Endothelial cell of umbilical vein (primary cell): Measurements from ENCODE around the gene DDX59. TPM values are rescaled to one million over a fixed set of nuclear protein-coding genes. Genes with fewer than 3 reads are reported as not detected.

Experiments
- Bru-seq: library from RNA; stranded (reverse); fragments of 400-500 nt; gene quantifications from one replicate; lab custom pipeline; 2021; lab: Mats Ljungman, UMichigan
- BruChase-seq, 2 experiments: library from RNA; stranded (reverse); fragments of 400-500 nt; gene quantifications; one replicate each; lab custom pipeline; 2021; lab: Mats Ljungman, UMichigan
- BruUV-seq: library from RNA; stranded (reverse); fragments of 400-500 nt; replicated peaks from 2 replicates; lab custom pipeline; 2021; lab: Mats Ljungman, UMichigan
- CTCF ChIA-PET: fragments of 300-600, 350-600 bp; sonication (Branson Sonifier 250); formaldehyde crosslinking; loops from one replicate; lab custom pipeline; 2021; ENCODE audit warnings: antibody characterized with exemption, inconsistent platforms; lab: Charles Lee
- POLR2A ChIA-PET: fragments of 300-600, 350-600 bp; sonication (Branson Sonifier 250); formaldehyde crosslinking; loops from one replicate; lab custom pipeline; 2021; ENCODE audit warnings: antibody characterized with exemption, inconsistent platforms; lab: Charles Lee
- DNase-seq: peaks from one replicate; pipeline ENCODE4 v3.0.0-alpha.2; 2011; ENCODE audit warnings: low read depth, low spot score
- FAIRE-seq: peaks from 2 replicates; lab custom pipeline; 2011; peaks lifted over from hg19 to GRCh38; lab: Jason Lieb, UNC
- H2AFZ ChIP-seq: 2 replicates; pipeline ENCODE4 v1.6.0; 2012; ENCODE audit warnings: low read depth, low read length, control low read depth, inconsistent platforms
- H3K27ac ChIP-seq: 2 replicates; pipeline ENCODE4 v1.5.1; 2011; ENCODE audit warnings: low read depth, mild to moderate bottlenecking, control low read depth, low read length, moderate library complexity; ENCODE audit not compliant: insufficient read depth
- H3K27me3 ChIP-seq, 2 experiments: 2 replicates each; pipeline versions ENCODE4 v1.6.0 to v1.6.1; 2011; ENCODE audit warnings: low read length in 2 of 2, mixed read lengths in 1 of 2; ENCODE audit not compliant: control insufficient read depth in 2 of 2, insufficient read depth in 2 of 2
- H3K36me3 ChIP-seq, 2 experiments: 2 replicates in 1 of 2; 3 replicates in 1 of 2; pipeline ENCODE4 v1.5.1; 2011; ENCODE audit warnings: low read length in 2 of 2, mild to moderate bottlenecking in 1 of 2, moderate library complexity in 1 of 2; ENCODE audit not compliant: control insufficient read depth in 2 of 2, insufficient read depth in 2 of 2; ENCODE audit errors: extremely low read depth in 1 of 2
- H3K4me1 ChIP-seq: 3 replicates; pipeline ENCODE4 v1.5.1; 2011; ENCODE audit warnings: mild to moderate bottlenecking, low read length; ENCODE audit not compliant: control insufficient read depth, insufficient read depth; ENCODE audit errors: extremely low read depth
- H3K4me2 ChIP-seq: 2 replicates; pipeline ENCODE4 v1.6.1; 2011; ENCODE audit warnings: low read length, control low read depth, mixed read lengths; ENCODE audit not compliant: insufficient read depth
- H3K4me3 ChIP-seq, 3 experiments: fragments of 200-600 bp in 1 of 3; sonication (generic), shearing (Covaris generic) in 1 of 3; replicated peaks in 1 of 3; 2 replicates each; pipeline ENCODE4 v1.5.1; 2011 to 2016; ENCODE audit warnings: control low read depth in 3 of 3, low read length in 3 of 3, mild to moderate bottlenecking in 2 of 3, inconsistent platforms in 1 of 3, low read depth in 1 of 3, moderate library complexity in 1 of 3; ENCODE audit not compliant: insufficient read depth in 1 of 3
- H3K79me2 ChIP-seq: 2 replicates; pipeline ENCODE4 v1.6.0; 2012; ENCODE audit warnings: low read length, inconsistent platforms; ENCODE audit not compliant: control insufficient read depth, insufficient read depth
- H3K9ac ChIP-seq: replicated peaks from 2 replicates; pipeline ENCODE3; 2011; ENCODE audit warnings: low read length, control low read depth; ENCODE audit not compliant: insufficient read depth; ENCODE audit errors: extremely low read depth
- H3K9me1 ChIP-seq: replicated peaks from 3 replicates; pipeline ENCODE4 v1.6.0; 2011; ENCODE audit warnings: mild to moderate bottlenecking, low read length; ENCODE audit not compliant: control insufficient read depth, insufficient read depth; ENCODE audit errors: extremely low read depth
- H3K9me3 ChIP-seq: replicated peaks from 2 replicates; pipeline ENCODE4 v1.5.1; 2012; ENCODE audit warnings: low read length, inconsistent platforms; ENCODE audit not compliant: control insufficient read depth, insufficient read depth
- H4K20me1 ChIP-seq: replicated peaks from 2 replicates; pipeline ENCODE3; 2011; ENCODE audit warnings: mild to moderate bottlenecking, low read length; ENCODE audit not compliant: control insufficient read depth, insufficient read depth; ENCODE audit errors: extremely low read depth
- FOS ChIP-seq: IDR thresholded peaks from 2 replicates; pipeline ENCODE4 v1.6.1; 2011; ENCODE audit warnings: mild to moderate bottlenecking, low read length, moderate library complexity, borderline replicate concordance; ENCODE audit not compliant: insufficient read depth
- MYC ChIP-seq: IDR thresholded peaks from one replicate; pipeline ENCODE4 v1.6.1; 2011; ENCODE audit warnings: mild to moderate bottlenecking, low read depth, low read length
- POLR2AphosphoS5 ChIP-seq: IDR thresholded peaks from 2 replicates; pipeline ENCODE4 v1.6.1; 2012; ENCODE audit warnings: low read depth, mild to moderate bottlenecking, control low read depth, low read length, moderate library complexity; ENCODE audit not compliant: insufficient read depth
- dilution Hi-C: fragments of 300-500 bp; cut with MboI; formaldehyde crosslinking; loops from one replicate; pipeline ENCODE4 v1.15.0; 2019; ENCODE audit warnings: low sequenced_read_pairs; ENCODE audit not compliant: extremely low pct_ligation_motif_present
- intact Hi-C: fragments of 100-400 bp; cut with micrococcal nuclease; formaldehyde crosslinking; loops from one replicate; pipeline ENCODE4 v1.10.0; 2022
- long read RNA-seq: library from polyadenylated mRNA; stranded (forward); transcript quantifications from one replicate; pipeline ENCODE4 v2.0.0, GENCODE V29; 2021
- polyA minus RNA-seq, 3 experiments: library from RNA; depleted of rRNA, polyadenylated mRNA; stranded (reverse); fragments of >200 nt; gene quantifications; 1 replicate in 1 of 3; 2 replicates in 2 of 3; pipeline ENCODE4 v1.2.3, GENCODE V29; 2011
- polyA plus RNA-seq, 4 experiments: library from polyadenylated mRNA; depleted of rRNA in 3 of 4; stranded (reverse) in 3 of 4; unstranded in 1 of 4; fragments of >200 nt; gene quantifications; 2 replicates each; pipeline versions ENCODE4 v1.2.1 to v1.2.3, GENCODE V29; 2011 to 2012; ENCODE audit warnings: missing spikeins in 1 of 4
- total RNA-seq: library from RNA; stranded (reverse); gene quantifications from 2 replicates; pipeline ENCODE4 v1.2.3, GENCODE V29; 2021

DDX59 gene
- total RNA-seq (17.6 and 17.7 TPM in 2 replicates), polyA plus RNA-seq (6.6 and 8.1 TPM in 2 replicates), polyA minus RNA-seq (5.6 and 11.1 TPM in 2 replicates), Bru-seq, nascent RNA (percentile 68 among the genes with signal in this experiment), BruChase-seq, experiment 1, labeled RNA remaining after a 6-hour chase (percentile 62 among the genes with signal in this experiment), BruChase-seq, experiment 2, labeled RNA remaining after a 2-hour chase (percentile 63 among the genes with signal in this experiment)
- polyA plus RNA-seq (2011; cell fraction: cytosol; rRNA removed), result 9.5 and 11.2 TPM in 2 replicates
- 13.4 and 18.5 TPM in 2 replicates for polyA plus RNA-seq (2011; cell fraction: nucleus; rRNA removed)
- 7.2 and 10.8 TPM in 2 replicates for polyA plus RNA-seq (2012)
- 24.7 TPM for polyA minus RNA-seq (2011; cell fraction: cytosol; rRNA and poly(A)+ RNA removed)
- polyA minus RNA-seq (2011; cell fraction: nucleus; rRNA and poly(A)+ RNA removed), result 9.5 and 11.3 TPM in 2 replicates
- long read RNA-seq, transcript DDX59-201 (8 exons, 2,289 nt), result major isoform, 6 of 23 reads
- long read RNA-seq, partial matches to known transcripts, result 1 of 23 reads
- long read RNA-seq, other reads (novel, unspliced or antisense), result 16 of 23 reads

DNA sequence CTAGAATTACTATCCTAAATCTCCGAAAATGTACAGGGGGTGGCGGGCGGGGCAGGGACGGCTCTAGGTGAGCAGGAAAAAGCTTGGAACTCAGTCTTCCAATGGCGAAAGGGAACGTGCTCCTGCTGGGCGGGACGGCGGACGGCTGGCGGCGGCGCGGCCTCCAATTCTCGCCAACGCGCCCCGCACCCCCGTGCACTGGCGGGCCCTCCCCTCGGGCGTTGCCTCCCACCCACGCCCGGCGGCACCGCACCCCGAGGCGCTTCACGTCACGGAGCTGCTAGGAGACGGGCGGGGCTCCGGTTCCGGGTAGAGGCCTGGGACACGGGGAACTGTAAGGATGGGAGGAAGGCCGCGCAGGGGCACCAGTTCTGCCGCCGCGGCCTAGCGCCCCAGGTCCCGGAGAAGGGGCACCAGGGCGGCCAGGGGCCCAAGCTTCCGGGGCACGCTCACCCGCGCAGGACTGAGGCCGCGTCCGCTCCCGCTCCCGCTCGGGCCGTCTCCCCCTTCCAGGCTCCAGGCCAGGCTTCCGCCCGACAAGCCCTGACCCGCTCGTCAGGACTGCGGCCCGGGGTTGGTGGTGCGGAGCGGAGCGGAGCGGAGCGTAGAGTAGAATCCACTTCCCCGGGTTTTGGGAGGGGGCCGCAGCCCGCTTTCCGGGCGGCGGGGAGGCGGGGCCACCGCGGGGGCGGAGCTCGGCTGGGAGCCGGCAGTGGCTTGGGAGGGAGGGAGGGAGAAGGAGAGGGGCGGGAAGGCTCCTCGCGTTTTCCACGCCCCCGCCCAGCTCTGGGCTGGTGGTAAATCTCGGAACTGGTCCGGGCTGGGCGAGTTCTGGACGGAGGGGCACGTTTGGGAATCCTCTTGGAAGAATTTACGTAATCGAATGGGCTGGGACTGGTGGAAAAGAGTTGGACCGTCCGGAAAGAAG, at the start of gene DDX59:
TSS of gene DDX59 (minus strand) at position 594 of the 928 bp plus-strand sequence. CDS start 3,167 bp downstream, outside the sequence.
- Histone ChIP-seq H3K27me3 (no peaks in the 10 kb centered on the region), H3K4me3 (peak within 1 kb of the TSS; percentile 81 to 99 (median 88)), H3K9me1 (no peaks in the 10 kb centered on the region), H3K9ac (peak within 1 kb of the TSS; percentile 98), H3K27ac (peak within 1 kb of the TSS; percentile 97), H3K79me2 (peaks cover 7% of the 10 kb centered on the region), H3K4me1 (peaks cover 29% of the 10 kb centered on the region), H3K36me3 (no peaks in the 10 kb centered on the region), H3K9me3 (no peaks in the 10 kb centered on the region), H4K20me1 (no peaks in the 10 kb centered on the region), H2AFZ (peak within 1 kb of the TSS; percentile 95), H3K4me2 (peak within 1 kb of the TSS; percentile 96)
- ChIA-PET POLR2A (interaction anchor here (0.6 to 2.5 kb wide), 8 partner anchors 9 to 484 kb away, joined by 3 to 13 read pairs (median 5); partner anchors contain the start of gene CAMSAP2), CTCF (interaction anchor here (0.8 to 2.9 kb wide), 15 partner anchors 11 to 134 kb away, joined by 3 to 40 read pairs (median 3); partner anchors contain the start of genes CAMSAP2 and KIF14)
- TF ChIP-seq MYC (no peak), POLR2AphosphoS5 (peak; percentile 86), FOS (no peak)
- intact Hi-C loops, result loop anchor here (1.0 kb wide), 4 partner anchors 29 to 134 kb away; partner anchors contain the start of gene KIF14
- dilution Hi-C loops, result no loop called here
- FAIRE-seq (peak; percentile 81), DNase-seq (peak; percentile 98)
- BruUV-seq, result no TSS peak
